GM10248 (cell line): Measurements from ENCODE around the gene RPAP2.
"Not testable (repeated sequence)": the region's sequence is repeated elsewhere in the genome, so short reads cannot be mapped to it uniquely, and the experiment has no call there.

ENCODE experiments used
- CTCF ChIA-PET: fragments of 300-600 bp; sonication (Branson Sonifier 250); formaldehyde crosslinking; extraction: SDS; loops from one replicate; lab custom pipeline; 2021; ENCODE audit warnings: antibody characterized with exemption; lab: Yijun Ruan, JAX
- POLR2A ChIA-PET: fragments of 350-650 bp; sonication (Branson Sonifier 250); formaldehyde crosslinking; extraction: SDS; loops from one replicate; lab custom pipeline; 2020; ENCODE audit warnings: antibody characterized with exemption; lab: Yijun Ruan, JAX
- DNase-seq: peaks from one replicate; pipeline ENCODE4 v3.0.0; 2012; ENCODE audit errors: extremely low spot score
- TF ChIP-seq, protein P1 (sequence below): IDR thresholded peaks from 2 replicates; pipeline ENCODE4 v1.5.1; 2012; ENCODE audit warnings: mild to moderate bottlenecking, low read depth; ENCODE audit errors: extremely low read depth, missing control alignments, control extremely low read depth

RPAP2 gene

DNA sequence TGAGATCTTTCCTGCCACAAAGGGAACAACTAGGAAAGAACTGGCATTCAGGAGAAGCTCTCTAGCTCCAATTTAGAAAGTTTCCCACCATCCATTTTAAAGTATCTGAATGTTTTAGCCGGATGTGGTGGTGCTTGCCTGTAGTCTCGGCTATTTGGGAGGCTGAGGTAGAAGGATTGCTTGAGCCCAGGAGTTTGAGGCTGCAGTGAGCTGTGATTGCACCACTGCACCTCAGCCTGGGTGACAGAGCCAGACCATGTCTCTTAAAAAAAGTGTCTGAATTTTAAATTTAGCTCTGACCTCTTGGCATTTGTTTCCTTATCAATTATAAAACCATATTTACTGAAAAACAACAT is 67.2 kb downstream of the RPAP2 start:
- DNase-seq, result no peak
- CTCF ChIA-PET, result interaction anchor here (1.1 to 1.7 kb wide), 5 partner anchors 11 to 452 kb away, joined by 3 to 7 read pairs (median 4); no protein-coding TSS in a partner anchor
- TF ChIP-seq, protein P1, sequence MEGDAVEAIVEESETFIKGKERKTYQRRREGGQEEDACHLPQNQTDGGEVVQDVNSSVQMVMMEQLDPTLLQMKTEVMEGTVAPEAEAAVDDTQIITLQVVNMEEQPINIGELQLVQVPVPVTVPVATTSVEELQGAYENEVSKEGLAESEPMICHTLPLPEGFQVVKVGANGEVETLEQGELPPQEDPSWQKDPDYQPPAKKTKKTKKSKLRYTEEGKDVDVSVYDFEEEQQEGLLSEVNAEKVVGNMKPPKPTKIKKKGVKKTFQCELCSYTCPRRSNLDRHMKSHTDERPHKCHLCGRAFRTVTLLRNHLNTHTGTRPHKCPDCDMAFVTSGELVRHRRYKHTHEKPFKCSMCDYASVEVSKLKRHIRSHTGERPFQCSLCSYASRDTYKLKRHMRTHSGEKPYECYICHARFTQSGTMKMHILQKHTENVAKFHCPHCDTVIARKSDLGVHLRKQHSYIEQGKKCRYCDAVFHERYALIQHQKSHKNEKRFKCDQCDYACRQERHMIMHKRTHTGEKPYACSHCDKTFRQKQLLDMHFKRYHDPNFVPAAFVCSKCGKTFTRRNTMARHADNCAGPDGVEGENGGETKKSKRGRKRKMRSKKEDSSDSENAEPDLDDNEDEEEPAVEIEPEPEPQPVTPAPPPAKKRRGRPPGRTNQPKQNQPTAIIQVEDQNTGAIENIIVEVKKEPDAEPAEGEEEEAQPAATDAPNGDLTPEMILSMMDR, result no peak
- POLR2A ChIA-PET, result no interaction called here

DNA sequence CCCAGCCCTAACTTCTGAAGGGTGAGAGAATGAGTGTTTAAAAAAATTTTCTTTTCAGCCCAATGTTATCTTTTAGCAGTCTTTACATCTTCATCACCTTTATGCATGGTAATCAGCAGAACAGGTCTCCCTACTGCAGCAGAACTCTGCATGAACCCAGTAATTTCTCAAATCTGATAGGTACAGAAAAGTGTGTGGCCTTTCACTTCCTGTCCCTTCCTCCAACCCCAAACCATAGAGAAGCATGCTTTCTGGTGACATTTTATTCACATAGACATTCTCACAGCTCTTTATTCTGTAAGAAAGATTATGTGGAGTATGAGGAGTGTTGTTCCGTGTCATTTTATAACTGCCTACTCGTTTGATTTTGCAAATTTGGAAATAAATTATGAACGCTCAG is 68.6 kb downstream of the RPAP2 start:
- ChIA-PET CTCF (interaction anchor here (1.2 kb wide), 1 partner anchor 11 kb away, joined by 4 read pairs; no protein-coding TSS in a partner anchor), POLR2A (no interaction called here)
- DNase-seq, result no peak
- TF ChIP-seq, protein P1, result no peak

DNA sequence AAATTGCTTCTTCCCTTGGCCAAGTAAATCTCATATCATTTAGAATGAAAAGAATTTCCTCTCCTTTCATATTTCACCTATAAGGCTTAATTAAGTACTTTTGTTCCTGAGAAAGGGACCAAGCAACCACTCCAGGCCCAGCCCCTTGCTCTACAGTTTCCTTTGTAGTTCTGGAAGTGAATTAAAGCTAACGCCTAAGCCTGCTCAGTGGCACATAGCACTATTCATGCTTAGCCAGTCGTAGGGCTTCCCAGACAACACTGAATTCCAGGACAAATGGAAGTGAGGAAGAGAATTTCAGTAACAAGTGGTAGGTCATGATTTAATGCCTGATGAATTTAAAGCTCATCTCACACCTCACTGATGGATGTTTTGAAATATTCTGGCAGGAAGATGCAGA is 73.3 kb downstream of the RPAP2 start:
- ChIA-PET CTCF (interaction anchor here (1.2 kb wide), 1 partner anchor 162 kb away, joined by 3 read pairs; no protein-coding TSS in a partner anchor), POLR2A (no interaction called here)
- DNase-seq, result no peak
- TF ChIP-seq, protein P1, result no peak

DNA sequence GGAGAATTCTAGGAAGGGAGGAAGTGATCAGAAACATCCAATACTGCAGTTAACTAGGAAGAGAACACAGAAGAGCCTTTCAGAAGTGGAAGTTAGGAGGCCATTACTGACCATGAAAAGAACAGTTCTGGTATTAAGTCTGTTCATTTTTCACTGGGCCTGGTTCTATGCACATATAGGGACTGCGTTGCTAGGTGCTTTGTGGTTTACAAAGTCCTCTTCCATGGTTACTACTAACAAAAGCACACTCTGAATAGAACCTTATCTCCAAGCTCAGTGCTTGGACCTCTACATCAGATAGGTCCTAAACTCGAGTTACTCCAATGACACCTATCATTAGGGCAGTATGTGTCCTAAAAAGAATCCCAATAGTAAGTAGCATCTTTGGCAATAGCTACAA is 75.4 kb downstream of the RPAP2 start:
- DNase-seq, result no peak
- TF ChIP-seq, protein P1, result no peak
- POLR2A ChIA-PET, result no interaction called here
- CTCF ChIA-PET, result no interaction called here

DNA sequence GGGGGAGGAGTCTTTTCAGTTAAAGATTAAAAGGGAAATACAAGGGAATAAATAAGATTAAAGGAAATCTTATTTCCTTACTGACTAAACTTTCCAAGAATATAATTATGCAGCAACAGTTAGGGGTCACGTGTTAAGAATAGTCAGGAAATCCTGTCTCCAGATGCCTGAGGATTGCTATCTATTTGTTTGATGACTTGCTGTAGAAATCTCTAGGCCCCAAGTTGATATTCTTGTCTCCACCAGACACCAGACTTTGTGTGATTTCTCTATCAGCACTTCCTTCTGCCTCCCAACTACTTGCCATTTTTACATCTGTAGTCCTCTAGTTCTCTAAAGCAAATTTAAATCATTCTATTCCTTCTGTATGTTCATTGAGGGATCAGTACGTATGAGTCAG is 77.5 kb downstream of the RPAP2 start:
- CTCF ChIA-PET, result no interaction called here
- POLR2A ChIA-PET, result no interaction called here
- no peak for DNase-seq
- TF ChIP-seq, protein P1, result no peak

DNA sequence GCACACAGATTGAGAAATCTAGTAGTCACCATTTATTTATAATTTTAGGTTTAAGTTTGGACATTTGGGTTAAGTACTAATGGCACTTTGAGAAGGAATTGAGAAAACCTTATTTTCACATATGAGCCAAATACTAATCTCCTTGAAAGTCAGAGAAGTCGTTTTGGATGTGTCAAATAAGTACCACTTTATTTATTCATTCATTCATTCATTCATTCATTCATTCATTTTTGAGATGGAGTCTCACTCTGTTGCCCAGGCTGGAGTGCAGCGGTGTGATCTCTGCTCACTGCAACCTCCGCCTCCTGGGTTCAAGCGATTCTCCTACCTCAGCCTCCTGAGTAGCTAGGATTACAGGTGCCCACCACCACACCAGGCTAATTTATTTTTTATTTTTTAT is 79.1 kb downstream of the RPAP2 start:
- CTCF ChIA-PET, result interaction anchor here (1.3 to 1.5 kb wide), 2 partner anchors 10 to 13 kb away, joined by 4 read pairs; no protein-coding TSS in a partner anchor
- POLR2A ChIA-PET, DNase-seq: not testable (repeated sequence)

DNA sequence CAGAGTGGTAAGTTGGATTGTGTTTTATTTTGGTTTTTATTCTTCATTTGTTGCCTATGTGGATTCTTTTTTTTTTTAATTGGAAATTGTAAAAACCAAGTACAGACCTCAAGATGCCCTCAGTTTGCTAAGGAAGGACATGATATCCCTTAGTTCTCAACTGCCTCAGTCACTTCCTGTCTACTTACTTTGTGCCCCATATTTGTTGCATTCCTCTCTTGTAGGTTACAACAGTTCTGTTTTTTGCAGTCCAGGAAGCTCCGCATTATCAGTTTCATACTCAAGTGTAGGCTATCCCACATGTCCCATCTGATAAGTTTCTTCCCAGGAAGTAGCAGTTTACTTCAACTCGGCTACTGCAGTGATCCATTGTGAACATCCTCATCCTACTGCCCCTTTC is 82.0 kb downstream of the RPAP2 start:
- POLR2A ChIA-PET, result no interaction called here
- TF ChIP-seq, protein P1, result no peak
- no peak for DNase-seq
- CTCF ChIA-PET, result no interaction called here

DNA sequence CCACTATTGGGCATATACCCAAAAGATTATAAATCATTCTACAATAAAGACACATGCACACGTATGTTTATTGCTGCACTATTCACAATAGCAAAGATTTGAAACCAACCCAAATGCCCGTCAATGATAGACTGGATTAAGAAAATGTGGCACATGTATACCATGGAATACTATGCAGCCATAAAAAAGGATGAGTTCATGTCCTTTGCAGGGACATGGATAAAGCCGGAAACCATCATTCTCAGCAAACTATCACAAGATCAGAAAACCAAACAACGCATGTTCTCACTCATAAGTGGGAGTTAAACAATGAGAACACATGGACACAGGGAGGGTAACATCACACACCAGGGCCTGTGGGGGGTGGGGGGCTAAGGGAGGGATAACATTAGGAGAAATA is 95.1 kb downstream of the RPAP2 start:
- CTCF ChIA-PET, POLR2A ChIA-PET: not testable (repeated sequence)

More for the DNA sequence above, 95.1 kb downstream of the RPAP2 start:
- DNase-seq, result not testable (repeated sequence)
